H1 (cell line): Measurements from ENCODE around the gene INSYN1. TPM values are rescaled to one million over a fixed set of nuclear protein-coding genes. Genes with fewer than 3 reads are reported as not detected.

Source experiments
- CTCF ChIA-PET: fragments of 300-600 bp; sonication (Branson Sonifier 250); formaldehyde crosslinking; loops from one replicate; lab custom pipeline; 2021; ENCODE audit not compliant: partially characterized antibody; lab: Charles Lee
- POLR2A ChIA-PET: fragments of 300-600 bp; sonication (Branson Sonifier 250); formaldehyde crosslinking; loops from one replicate; lab custom pipeline; 2021; ENCODE audit warnings: inconsistent platforms; ENCODE audit not compliant: partially characterized antibody; lab: Charles Lee
- DNase-seq, 2 experiments: peaks; one replicate each; pipeline versions ENCODE4 v3.0.0 to v3.0.0-alpha.2; 2010 to 2022; ENCODE audit warnings: low spot score in 2 of 2, low read depth in 1 of 2, mixed read lengths in 1 of 2
- FAIRE-seq: peaks from 2 replicates; lab custom pipeline; 2011; peaks lifted over from hg19 to GRCh38; lab: Jason Lieb, UNC
- H2AFZ ChIP-seq: 2 replicates; pipeline ENCODE4 v1.8.1; 2012; ENCODE audit warnings: low read length, inconsistent platforms
- H2AK5ac ChIP-seq: 2 replicates; pipeline ENCODE4 v1.6.1; 2013; ENCODE audit warnings: low read depth, low read length
- H2BK120ac ChIP-seq: replicated peaks from 2 replicates; pipeline ENCODE3; 2013; ENCODE audit warnings: low read depth, low read length, inconsistent platforms
- H2BK12ac ChIP-seq: 2 replicates; pipeline ENCODE4 v1.6.1; 2013; ENCODE audit warnings: low read depth, low read length
- H2BK15ac ChIP-seq: 2 replicates; pipeline ENCODE4 v1.6.1; 2013; ENCODE audit warnings: low read length
- H2BK20ac ChIP-seq: 2 replicates; pipeline ENCODE4 v1.6.1; 2013; ENCODE audit warnings: low read length
- H2BK5ac ChIP-seq: 2 replicates; pipeline ENCODE4 v1.6.1; 2013; ENCODE audit warnings: low read depth, low read length
- H3K14ac ChIP-seq: 2 replicates; pipeline ENCODE4 v1.6.1; 2013; ENCODE audit warnings: inconsistent platforms; ENCODE audit not compliant: insufficient read length
- H3K18ac ChIP-seq: 2 replicates; pipeline ENCODE4 v1.6.1; 2013; ENCODE audit warnings: low read length; ENCODE audit errors: extremely low read depth
- H3K23ac ChIP-seq: 2 replicates; pipeline ENCODE4 v1.6.1; 2013; ENCODE audit warnings: inconsistent platforms; ENCODE audit not compliant: insufficient read length
- H3K23me2 ChIP-seq: 2 replicates; pipeline ENCODE4 v1.6.1; 2013; ENCODE audit warnings: low read depth, low read length
- H3K27ac ChIP-seq: 2 replicates; pipeline ENCODE4 v1.6.1; 2011; ENCODE audit warnings: low read depth, low read length, inconsistent platforms
- H3K27me3 ChIP-seq, 4 experiments: replicated peaks in 1 of 4; 1 replicate in 1 of 4; 2 replicates in 3 of 4; pipeline versions ENCODE4 v1.6.1 to v1.8.1; 2011 to 2013; ENCODE audit warnings: low read length in 3 of 4, mild to moderate bottlenecking in 3 of 4, inconsistent platforms in 2 of 4, mixed read lengths in 2 of 4, moderate library complexity in 1 of 4; ENCODE audit not compliant: control insufficient read depth in 3 of 4, insufficient read depth in 3 of 4; ENCODE audit errors: extremely low read depth in 1 of 4
- H3K36me3 ChIP-seq, 4 experiments: 2 replicates each; pipeline versions ENCODE4 v1.6.1 to v1.8.1; 2011 to 2013; ENCODE audit warnings: mild to moderate bottlenecking in 4 of 4, low read length in 3 of 4, moderate library complexity in 2 of 4, control low read depth in 1 of 4, inconsistent platforms in 1 of 4; ENCODE audit not compliant: insufficient read depth in 4 of 4, control insufficient read depth in 2 of 4
- H3K4ac ChIP-seq: replicated peaks from 2 replicates; pipeline ENCODE3; 2013; ENCODE audit warnings: low read length, low read depth, mixed read lengths, inconsistent platforms; ENCODE audit not compliant: insufficient read length
- H3K4me1 ChIP-seq, 4 experiments: replicated peaks in 1 of 4; 1 replicate in 1 of 4; 2 replicates in 3 of 4; pipeline versions ENCODE4 v1.6.1 to v1.8.1; 2011 to 2013; ENCODE audit warnings: low read length in 3 of 4, inconsistent platforms in 2 of 4, mixed read lengths in 1 of 4; ENCODE audit not compliant: insufficient read depth in 4 of 4, control insufficient read depth in 3 of 4
- H3K4me2 ChIP-seq, 2 experiments: 2 replicates each; pipeline versions ENCODE4 v1.6.1 to v1.8.1; 2011 to 2013; ENCODE audit warnings: low read depth in 2 of 2, low read length in 2 of 2, control low read depth in 1 of 2, inconsistent platforms in 1 of 2, mild to moderate bottlenecking in 1 of 2; ENCODE audit not compliant: insufficient read depth in 1 of 2
- H3K4me3 ChIP-seq, 4 experiments: fragments of 200-600, 300-600 bp in 1 of 4; sonication (generic), shearing (Covaris generic), sonication (Bioruptor Twin) in 1 of 4; 2 replicates each; pipeline versions ENCODE4 v1.5.1 to v1.8.1; 2011 to 2016; ENCODE audit warnings: low read length in 4 of 4, low read depth in 3 of 4, control low read depth in 2 of 4, inconsistent platforms in 2 of 4, mild to moderate bottlenecking in 2 of 4, mixed read lengths in 1 of 4, moderate library complexity in 1 of 4; ENCODE audit not compliant: insufficient read depth in 2 of 4; ENCODE audit errors: extremely low read depth in 1 of 4
- H3K56ac ChIP-seq: replicated peaks from 2 replicates; pipeline ENCODE3; 2013; ENCODE audit warnings: low read depth, mild to moderate bottlenecking, mixed read lengths, low read length, inconsistent platforms; ENCODE audit not compliant: insufficient read length
- H3K79me1 ChIP-seq: 2 replicates; pipeline ENCODE4 v1.6.1; 2013; ENCODE audit warnings: low read depth, low read length, control low read depth
- H3K79me2 ChIP-seq, 2 experiments: 2 replicates each; pipeline versions ENCODE4 v1.6.1 to v1.8.1; 2012 to 2013; ENCODE audit warnings: low read length in 2 of 2, mild to moderate bottlenecking in 2 of 2, inconsistent platforms in 1 of 2; ENCODE audit not compliant: insufficient read depth in 2 of 2, control insufficient read depth in 1 of 2
- H3K9ac ChIP-seq, 4 experiments: replicated peaks in 1 of 4; 1 replicate in 1 of 4; 2 replicates in 3 of 4; pipeline versions ENCODE4 v1.6.1 to v1.8.1; 2011 to 2013; ENCODE audit warnings: low read depth in 3 of 4, low read length in 3 of 4, control low read depth in 2 of 4, mild to moderate bottlenecking in 2 of 4, moderate library complexity in 2 of 4, inconsistent platforms in 1 of 4; ENCODE audit errors: extremely low read depth in 1 of 4
- H3K9me3 ChIP-seq, 2 experiments: 2 replicates each; pipeline versions ENCODE4 v1.6.1 to v1.8.1; 2012 to 2013; ENCODE audit warnings: mild to moderate bottlenecking in 2 of 2, moderate library complexity in 2 of 2, control low read depth in 1 of 2, inconsistent platforms in 1 of 2, low read depth in 1 of 2, low read length in 1 of 2, mixed read lengths in 1 of 2; ENCODE audit not compliant: insufficient read depth in 2 of 2
- H4K20me1 ChIP-seq, 2 experiments: replicated peaks in 1 of 2; 2 replicates each; pipeline versions ENCODE3 to v1.8.1; 2011 to 2013; ENCODE audit warnings: inconsistent platforms in 2 of 2, low read length in 2 of 2, mild to moderate bottlenecking in 1 of 2; ENCODE audit not compliant: insufficient read depth in 2 of 2, control insufficient read depth in 1 of 2
- H4K5ac ChIP-seq: 2 replicates; pipeline ENCODE4 v1.6.1; 2013; ENCODE audit warnings: low read length, low read depth, mixed read lengths, inconsistent platforms; ENCODE audit not compliant: insufficient read length
- H4K8ac ChIP-seq: 2 replicates; pipeline ENCODE4 v1.8.0; 2013; ENCODE audit warnings: mild to moderate bottlenecking, moderate library complexity, low read length, inconsistent platforms; ENCODE audit not compliant: insufficient read depth; ENCODE audit errors: extremely low read depth
- H4K91ac ChIP-seq: replicated peaks from 2 replicates; pipeline ENCODE3; 2013; ENCODE audit warnings: low read length, mixed read lengths, inconsistent platforms; ENCODE audit not compliant: insufficient read length
- RAD21 ChIP-seq, 2 experiments: IDR thresholded peaks in 1 of 2; conservative IDR thresholded peaks in 1 of 2; 2 replicates each; pipeline ENCODE4 v1.6.1; 2011; ENCODE audit warnings: low read depth in 2 of 2, low read length in 2 of 2, improper control_type of control experiment in 1 of 2, inconsistent platforms in 1 of 2, mild to moderate bottlenecking in 1 of 2, moderate library complexity in 1 of 2
- SAP30 ChIP-seq: fragments of 300-600 bp; sonication (generic); IDR thresholded peaks from 2 replicates; pipeline ENCODE4 v1.7.1; 2012; ENCODE audit warnings: low read length, moderate library complexity, mild to moderate bottlenecking, inconsistent platforms; ENCODE audit not compliant: insufficient read depth, insufficient replicate concordance
- SIN3A ChIP-seq, 2 experiments: IDR thresholded peaks in 1 of 2; conservative IDR thresholded peaks in 1 of 2; 2 replicates each; pipeline ENCODE4 v1.6.1; 2011 to 2012; ENCODE audit warnings: low read length in 2 of 2, improper control_type of control experiment in 1 of 2, low read depth in 1 of 2, mild to moderate bottlenecking in 1 of 2
- WGBS, 2 experiments: shearing (Covaris generic) in 1 of 2; methylation state at CpG; one replicate each; pipeline versions ENCODE4 v1.1.6 to v1.1.7; 2013 to 2015; ENCODE audit warnings: low lambda C conversion rate in 2 of 2, mixed read lengths in 2 of 2, inconsistent platforms in 1 of 2, low coverage in 1 of 2, missing lambda C conversion rate in 1 of 2; ENCODE audit not compliant: insufficient replicate concordance in 2 of 2, insufficient coverage in 1 of 2, insufficient read length in 1 of 2; ENCODE audit errors: extremely low coverage in 1 of 2, missing lambda C conversion rate in 1 of 2; 5-methylcytosine and 5-hydroxymethylcytosine counted together
- polyA plus RNA-seq, 7 experiments: library from polyadenylated mRNA; depleted of rRNA in 3 of 7; stranded (reverse) in 5 of 7; unstranded in 2 of 7; fragments of >200 nt in 5 of 7; fragments of 200-250 nt in 2 of 7; gene quantifications; 1 replicate in 5 of 7; 2 replicates in 1 of 7; 4 replicates in 1 of 7; pipeline versions ENCODE4 v1.2.1 to v1.2.3, GENCODE V29; 2011 to 2013; ENCODE audit warnings: missing spikeins in 2 of 7, mixed read lengths in 2 of 7
- total RNA-seq: library from RNA; stranded (reverse); fragmentation: NEBNext Ultra II Directional; extraction: Animal tissue kit (Norgen Biotek cat#: 25700); gene quantifications from 2 replicates; pipeline ENCODE4 v1.2.1, GENCODE V29; 2021
- TF ChIP-seq, protein P1 (sequence below), 3 experiments: IDR thresholded peaks; 1 replicate in 2 of 3; 2 replicates in 1 of 3; pipeline versions ENCODE4 v1.5.1 to v1.6.1; 2011; ENCODE audit warnings: low read length in 3 of 3, mild to moderate bottlenecking in 3 of 3, inconsistent platforms in 2 of 3, low read depth in 1 of 3, moderate library complexity in 1 of 3; ENCODE audit not compliant: insufficient read depth in 1 of 3; ENCODE audit errors: control extremely low read depth in 1 of 3

INSYN1 gene
- total and polyA plus RNA-seq, 2 of the 8 experiments (the other 6 are each of a cell fraction or from before 2014, with no cell fraction given), result 7.2 to 10.2 TPM

- no peak overlapping the region for H2BK15ac ChIP-seq
Measured at GRCh38 chr15:73704869-73705645, 48.1 kb downstream of the INSYN1 start.

More at GRCh38 chr15:73704869-73705645, 48.1 kb downstream of the INSYN1 start:
- Histone ChIP-seq H4K20me1 (peaks cover 12 to 24% of the 10 kb centered on the region in 2 experiments), H3K23me2 (peaks cover 2% of the 10 kb centered on the region; the same call in 1 of the 2 replicates), H3K56ac (no peak overlapping the region), H3K9ac (no peak overlapping the region), H3K79me1 (no peaks in the 10 kb centered on the region), H3K27me3 (no peaks in the 10 kb centered on the region), H2BK120ac (no peak overlapping the region), H4K8ac (no peak overlapping the region), H4K91ac (no peak overlapping the region), H3K4me1 (no peaks in the 10 kb centered on the region), H2AK5ac (no peak overlapping the region), H3K18ac (no peak overlapping the region), H3K36me3 (peaks cover 5 to 38% (median 29%) of the 10 kb centered on the region in 4 experiments), H3K27ac (no peak overlapping the region; the same call in 1 of the 2 replicates), H2BK20ac (no peak overlapping the region), H3K14ac (no peak overlapping the region), H2AFZ (no peak overlapping the region), H3K23ac (no peak overlapping the region), H3K4ac (no peak overlapping the region), H2BK5ac (no peak overlapping the region), H3K79me2 (peaks cover 0 to 19% of the 10 kb centered on the region in 2 experiments; a peak in 1 of 4 replicates), H3K9me3 (no peaks in the 10 kb centered on the region), H3K4me2 (no peak overlapping the region), H3K4me3 (no peak overlapping the region), H4K5ac (no peak overlapping the region), H2BK12ac (no peak overlapping the region)
- WGBS, 2 experiments, result 74% methylated on average over 13 of the region's 13 CpGs; no CpG with 5 or more reads in 1 of the 2 experiments
- TF ChIP-seq, protein P1, sequence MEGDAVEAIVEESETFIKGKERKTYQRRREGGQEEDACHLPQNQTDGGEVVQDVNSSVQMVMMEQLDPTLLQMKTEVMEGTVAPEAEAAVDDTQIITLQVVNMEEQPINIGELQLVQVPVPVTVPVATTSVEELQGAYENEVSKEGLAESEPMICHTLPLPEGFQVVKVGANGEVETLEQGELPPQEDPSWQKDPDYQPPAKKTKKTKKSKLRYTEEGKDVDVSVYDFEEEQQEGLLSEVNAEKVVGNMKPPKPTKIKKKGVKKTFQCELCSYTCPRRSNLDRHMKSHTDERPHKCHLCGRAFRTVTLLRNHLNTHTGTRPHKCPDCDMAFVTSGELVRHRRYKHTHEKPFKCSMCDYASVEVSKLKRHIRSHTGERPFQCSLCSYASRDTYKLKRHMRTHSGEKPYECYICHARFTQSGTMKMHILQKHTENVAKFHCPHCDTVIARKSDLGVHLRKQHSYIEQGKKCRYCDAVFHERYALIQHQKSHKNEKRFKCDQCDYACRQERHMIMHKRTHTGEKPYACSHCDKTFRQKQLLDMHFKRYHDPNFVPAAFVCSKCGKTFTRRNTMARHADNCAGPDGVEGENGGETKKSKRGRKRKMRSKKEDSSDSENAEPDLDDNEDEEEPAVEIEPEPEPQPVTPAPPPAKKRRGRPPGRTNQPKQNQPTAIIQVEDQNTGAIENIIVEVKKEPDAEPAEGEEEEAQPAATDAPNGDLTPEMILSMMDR (IDR thresholded peaks at IDR 0.05; ENCODE audit: control extremely low read depth in 1 of 3, insufficient read depth in 1 of 3, low read depth in 1 of 3, low read length in 3 of 3), result peak; percentile 90 to 95 (median 95)
- TF ChIP-seq RAD21 (IDR thresholded peaks at IDR 0.05 in 1 of 2, conservative IDR thresholded peaks at IDR 0.05 in 1 of 2; ENCODE audit: low read depth in 2 of 2, low read length in 2 of 2) (peak; percentile 78 to 83), SIN3A (conservative IDR thresholded peaks at IDR 0.05 in 1 of 2, IDR thresholded peaks at IDR 0.05 in 1 of 2; ENCODE audit: low read depth in 1 of 2, low read length in 2 of 2) (0 out of 4 replicates have a peak, but pooled peaks of 1 of the 2 experiments have one; percentile 37), SAP30 (no peak)
- POLR2A ChIA-PET, result interaction anchor here (0.6 to 1.5 kb wide), 3 partner anchors 9 to 82 kb away, joined by 3 to 4 read pairs (median 3); no protein-coding TSS in a partner anchor
- DNase-seq (peak; percentile 34 to 87), FAIRE-seq (peak; percentile 85)
- CTCF ChIA-PET, result interaction anchor here (0.6 to 18.5 kb wide), 65 partner anchors 9 to 396 kb away, joined by 3 to 496 read pairs (median 4); partner anchors contain the start of genes CD276, INSYN1 and NPTN
